Stimulated activated CD4-positive, alpha-beta T cell treated with anti-CD3 and anti-CD28 coated beads, Interleukin-2, amount 100 ng/mL, for 24 hours (primary cell): ENCODE measurements around the gene LAPTM4A.

ENCODE experiments used
- DNase-seq, 2 donors: peaks; one replicate each; pipeline ENCODE4 v3.0.0-alpha.2; 2020

The LAPTM4A gene

DNA sequence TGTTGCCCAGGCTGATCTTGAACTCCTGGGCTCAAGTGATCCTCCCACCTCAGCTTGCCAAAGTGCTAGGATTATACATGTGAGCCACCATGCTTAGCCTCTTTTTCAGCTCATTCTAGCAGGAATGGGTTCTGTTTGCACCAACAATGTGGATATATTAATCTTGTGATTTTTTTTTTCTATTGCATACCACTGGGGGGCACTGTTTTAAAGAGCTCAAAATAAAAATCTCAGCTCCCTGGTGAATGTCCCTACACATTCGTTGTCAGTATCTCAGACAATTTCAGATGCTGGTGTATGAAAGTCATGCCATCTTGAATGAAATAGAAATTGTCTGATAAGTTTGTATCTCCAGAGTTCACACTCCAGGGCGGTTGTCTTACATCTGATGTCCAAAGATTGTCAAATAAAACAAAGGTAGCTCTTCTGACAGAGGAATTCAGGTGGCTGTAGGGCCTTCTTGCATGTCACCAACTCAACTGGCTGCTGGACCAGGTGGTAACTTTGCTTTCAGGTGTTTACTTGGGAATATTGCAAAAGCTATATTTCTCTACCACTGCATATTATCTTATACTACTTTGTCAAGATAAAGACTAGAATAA, 35.8 kb downstream of the LAPTM4A start:
- no peak for DNase-seq

DNA sequence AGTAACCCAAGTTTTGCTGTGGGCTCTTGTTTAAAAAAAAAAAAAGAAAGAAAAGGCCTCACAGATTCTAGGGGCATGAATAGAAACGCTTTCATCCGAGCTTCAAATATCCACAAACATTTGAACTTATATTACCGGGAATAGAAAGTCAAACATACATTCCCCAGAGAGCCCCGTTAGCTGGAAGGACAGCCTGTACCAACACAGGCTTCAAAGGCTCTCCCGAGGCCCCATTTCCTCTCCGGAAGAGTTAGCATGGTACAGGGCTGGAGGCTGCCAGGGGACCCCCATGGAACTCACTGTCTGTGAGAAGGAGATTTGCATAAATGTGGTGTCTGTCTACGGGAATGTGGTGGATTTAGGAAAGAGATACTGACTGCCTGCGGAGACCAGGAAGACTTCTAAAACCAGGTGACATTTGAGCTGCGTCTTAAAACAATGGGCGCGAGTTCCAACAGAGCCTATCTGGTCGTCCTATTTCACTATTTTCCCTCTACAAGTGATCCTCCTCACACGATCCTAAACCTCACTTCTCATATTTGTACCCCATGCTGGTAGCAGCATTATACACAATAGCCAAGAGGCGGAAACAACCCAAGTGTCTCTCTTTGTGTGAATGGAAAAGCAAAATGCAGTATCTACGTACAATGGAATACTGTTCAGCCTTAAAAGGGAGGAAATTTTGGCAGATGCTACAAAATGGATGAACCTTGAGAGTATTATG, 38.1 kb downstream of the LAPTM4A start:
- no peak for DNase-seq

DNA sequence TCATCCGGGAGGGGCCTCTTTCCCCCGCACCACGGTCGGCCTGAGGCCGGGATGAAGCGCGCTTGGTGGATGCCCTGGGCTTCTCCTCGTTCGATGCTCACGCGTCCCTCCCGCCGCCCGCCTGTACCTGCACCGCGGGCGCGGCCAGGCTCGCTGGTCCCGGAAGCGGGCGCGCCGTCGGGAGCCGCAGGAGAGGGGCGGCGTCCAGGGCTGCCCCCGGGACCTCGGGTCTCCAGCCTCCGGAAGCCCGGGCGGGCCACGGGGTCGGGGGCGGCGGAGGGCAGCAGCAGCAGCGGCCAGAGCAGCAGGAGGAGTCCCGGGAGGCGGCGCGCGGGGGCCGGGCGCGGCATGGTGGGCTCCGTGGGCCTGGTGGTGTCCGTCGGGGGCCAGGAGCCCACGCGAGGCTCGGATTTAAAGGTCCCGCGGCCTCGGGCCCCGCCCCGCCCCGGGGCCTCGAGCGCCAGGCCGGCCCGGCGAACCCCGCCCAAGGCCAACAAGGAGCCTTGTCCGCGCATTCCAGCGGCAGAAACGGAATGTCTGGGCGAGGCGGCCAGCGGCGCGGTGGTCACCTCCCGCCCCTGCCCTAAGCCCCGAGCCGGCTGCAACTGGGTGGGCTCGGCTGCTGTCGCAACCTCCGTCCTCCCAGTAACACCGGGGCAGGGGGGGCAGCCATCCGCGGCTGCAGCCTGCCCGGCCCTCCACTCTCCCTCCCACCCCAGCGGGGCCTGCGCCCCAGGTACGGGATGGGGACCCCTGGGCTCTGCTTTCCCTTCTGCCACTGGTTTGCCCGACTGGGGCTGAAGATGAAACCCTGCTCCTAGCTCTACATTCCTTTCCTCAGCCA, 38.9 kb downstream of the LAPTM4A start, which contains the start of gene MATN3:
TSS of gene MATN3 (minus strand) at position 387 of the 844 bp plus-strand sequence. CDS start at position 350, 37 bp downstream.
- peak in 1 of 2 donors; percentile 17 for DNase-seq

DNA sequence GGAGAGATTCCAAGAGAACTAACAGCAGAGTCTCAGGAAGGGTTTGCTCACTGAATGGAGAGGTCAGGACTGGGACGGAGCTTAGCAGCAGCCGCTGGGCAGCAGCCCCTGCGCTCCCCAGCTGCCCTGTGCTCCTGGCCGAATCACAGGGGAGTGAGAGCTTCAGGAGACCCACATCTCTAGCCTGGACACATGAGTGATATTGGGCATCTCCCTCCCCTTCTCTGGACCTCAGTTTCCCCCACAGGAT, 39.5 kb downstream of the LAPTM4A start:
- DNase-seq: no peak

DNA sequence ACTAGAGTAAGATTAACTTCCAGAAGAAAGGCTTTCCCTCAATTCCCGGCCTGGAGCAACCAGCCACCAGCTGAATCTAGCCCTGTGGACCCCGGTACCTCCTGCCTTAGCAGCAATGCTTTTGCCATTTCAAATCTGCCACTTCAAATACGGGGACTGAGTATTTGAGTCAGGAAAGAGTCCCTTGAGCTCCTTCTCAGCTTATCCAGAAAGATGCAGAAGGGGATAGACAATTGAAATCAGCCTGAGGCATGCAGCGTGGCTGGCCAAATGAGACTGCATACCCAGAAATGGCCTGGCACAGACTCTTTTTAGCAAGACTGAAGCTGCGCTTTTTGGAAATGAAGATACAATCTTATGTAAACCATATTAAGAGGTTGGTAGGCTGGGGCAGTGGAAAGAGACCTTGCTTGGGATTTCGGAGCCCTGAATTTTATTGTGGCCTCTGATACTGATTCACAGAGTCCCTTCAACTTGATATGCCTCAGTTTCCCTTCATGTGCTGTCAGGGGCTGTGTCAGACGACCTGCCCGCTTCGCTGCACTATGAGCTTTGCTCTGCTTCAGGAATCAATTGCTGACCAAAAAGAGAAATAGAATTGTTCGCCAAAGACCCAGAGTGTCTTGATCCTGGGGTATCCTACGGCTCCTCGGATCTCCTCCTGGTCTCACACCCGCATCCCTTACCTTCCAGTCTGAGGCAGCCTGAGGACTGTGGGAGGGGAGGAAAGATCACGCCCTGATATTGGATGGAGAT, 40.0 kb downstream of the LAPTM4A start:
- DNase-seq: no peak

DNA sequence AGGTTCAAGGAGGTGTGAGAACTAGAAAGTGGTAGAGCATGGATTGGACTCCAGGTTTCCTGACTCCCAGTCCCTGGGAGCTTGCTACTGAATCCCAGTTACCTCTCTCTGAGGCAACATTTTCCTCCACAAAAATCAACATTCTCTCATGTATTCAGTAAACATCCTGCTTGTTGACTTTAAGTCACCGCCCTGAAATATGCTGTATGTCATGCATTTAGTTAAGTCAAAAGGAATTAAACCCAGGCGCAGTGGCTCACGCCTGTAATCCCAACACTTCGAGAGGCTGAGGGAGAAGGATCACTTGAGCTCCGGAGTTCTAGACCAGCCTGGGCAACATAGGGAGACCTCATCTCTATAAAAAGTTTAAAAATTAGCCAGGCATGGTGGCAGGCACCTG, 42.7 kb downstream of the LAPTM4A start:
- DNase-seq: no peak

DNA sequence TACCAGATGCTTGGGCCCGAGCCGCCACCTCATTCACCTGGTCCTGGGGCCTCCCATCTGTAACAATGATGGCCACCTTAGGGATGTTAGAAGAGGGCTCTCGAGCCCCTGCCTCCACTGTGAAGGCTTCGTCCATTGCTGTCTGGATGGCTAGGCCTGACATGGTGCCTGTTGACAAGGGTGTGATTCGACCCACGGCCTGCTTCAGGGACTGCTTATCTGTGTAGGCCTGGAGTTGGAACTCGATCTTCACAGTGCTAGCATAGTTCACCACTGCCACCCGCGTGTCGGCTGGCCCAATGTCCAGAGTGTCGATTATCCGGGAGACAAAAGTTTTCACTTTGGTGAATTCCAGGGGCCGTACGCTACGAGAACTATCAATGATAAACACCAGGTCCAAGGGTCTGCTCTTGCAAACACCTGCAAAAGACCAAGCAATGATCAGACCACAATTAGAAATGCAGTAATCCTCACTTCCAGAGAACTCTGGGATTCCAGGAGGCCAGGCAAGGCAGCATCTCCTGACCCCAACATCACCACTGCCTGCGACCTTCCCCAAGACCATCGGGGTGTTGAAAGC, 45.4 kb downstream of the LAPTM4A start:
- DNase-seq: no peak

DNA sequence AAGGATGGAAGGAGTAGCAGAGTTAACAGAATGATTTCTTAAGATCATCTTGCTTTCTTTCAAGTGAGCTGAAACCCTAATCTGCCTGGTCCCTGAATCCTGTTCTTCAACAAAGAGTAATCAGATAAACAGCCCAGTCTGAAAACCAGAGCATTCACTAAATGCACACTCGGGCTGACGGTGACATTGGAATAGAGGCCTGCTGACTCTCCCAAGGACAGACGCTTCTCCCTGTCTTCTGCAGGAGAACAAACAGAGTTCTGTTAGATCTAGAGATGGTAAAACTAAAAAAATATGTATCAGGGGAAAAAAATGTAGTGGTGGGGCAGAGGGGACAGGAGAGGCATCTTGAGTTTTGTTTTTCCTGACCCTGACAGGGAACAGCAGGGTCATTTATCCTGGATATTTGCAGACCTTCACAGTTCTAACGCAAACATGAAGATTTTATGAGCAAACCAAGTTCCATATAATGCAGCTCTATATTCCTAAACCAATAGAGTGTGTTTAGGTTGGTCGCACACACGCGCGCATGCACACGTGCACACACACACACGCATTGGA, 46.3 kb downstream of the LAPTM4A start:
- no peak for DNase-seq

DNA sequence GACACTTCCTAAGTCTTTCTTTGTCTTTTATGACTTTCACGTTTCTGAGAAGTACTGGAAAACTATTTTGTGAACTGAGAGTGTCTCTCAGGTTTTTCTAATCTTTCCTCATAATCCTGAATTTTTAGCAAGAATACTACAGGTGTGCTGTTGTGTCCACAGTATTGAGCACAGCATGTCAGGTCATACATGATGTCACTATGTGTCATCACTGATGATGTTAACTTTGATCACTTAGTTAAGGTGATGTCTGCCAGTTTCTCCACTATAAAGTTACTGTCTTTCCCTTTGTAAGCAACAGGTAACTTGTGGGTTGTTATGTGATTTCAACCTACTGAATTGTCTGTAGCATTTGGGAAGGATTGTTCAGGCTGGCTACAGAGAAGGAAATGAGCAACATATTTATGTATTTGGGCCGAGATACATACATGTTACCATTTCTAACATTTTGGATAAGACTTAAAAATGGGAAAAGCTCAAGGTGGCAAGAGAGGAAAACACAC, 50.0 kb downstream of the LAPTM4A start:
- no peak for DNase-seq

DNA sequence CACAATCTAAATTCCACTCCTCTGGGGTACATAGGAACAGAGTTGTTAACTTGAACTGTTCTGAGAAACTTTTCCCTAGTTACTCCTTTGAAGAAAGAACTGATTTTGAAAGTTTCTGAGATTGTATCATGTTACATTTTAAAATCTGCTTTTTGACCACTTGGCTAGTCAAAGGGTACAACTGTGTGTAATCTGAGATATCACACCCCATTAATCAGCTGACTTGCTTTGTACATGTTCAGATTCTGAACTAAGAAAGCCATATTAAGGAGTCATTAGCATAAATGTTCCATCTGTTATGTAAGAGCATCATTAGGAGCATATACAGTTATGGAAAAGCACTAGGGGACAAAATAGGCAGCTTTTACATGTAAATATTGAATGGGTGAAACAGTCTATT, 57.7 kb downstream of the LAPTM4A start:
- no peak for DNase-seq

DNA sequence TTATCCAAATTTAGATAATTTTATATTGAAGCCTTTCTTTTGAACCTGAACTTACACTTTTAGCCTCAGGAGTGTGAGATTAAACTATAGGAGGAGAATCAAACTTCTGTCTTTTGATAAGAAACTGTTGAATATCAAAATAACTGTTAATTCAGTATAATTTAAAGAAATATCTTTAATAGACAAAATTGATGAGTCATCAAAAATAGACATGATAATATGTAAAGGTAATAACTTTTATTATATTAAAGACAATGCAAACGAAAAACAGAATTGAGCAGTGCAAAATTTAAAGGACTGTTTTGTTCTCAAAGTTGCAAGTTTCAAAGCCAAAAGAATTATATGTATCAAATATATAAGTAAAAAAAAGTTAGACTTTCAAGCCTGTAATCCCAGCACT, 59.5 kb downstream of the LAPTM4A start:
- DNase-seq: no peak

DNA sequence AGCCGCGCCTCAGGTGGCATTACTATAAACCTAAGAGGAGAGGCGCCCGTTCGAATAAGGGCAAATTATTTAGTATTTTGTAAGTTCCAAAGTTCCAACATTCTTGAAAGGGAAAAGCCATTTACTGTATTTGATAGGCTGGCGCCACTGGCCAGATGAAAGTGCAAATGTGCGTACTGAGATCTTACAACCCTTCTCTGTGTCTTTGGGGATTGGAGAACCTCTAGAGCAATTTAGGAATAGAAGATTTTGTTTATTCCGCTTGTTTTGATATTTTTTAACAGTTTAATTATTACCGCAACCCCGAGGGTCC, 61.1 kb downstream of the LAPTM4A start:
- DNase-seq: no peak

DNA sequence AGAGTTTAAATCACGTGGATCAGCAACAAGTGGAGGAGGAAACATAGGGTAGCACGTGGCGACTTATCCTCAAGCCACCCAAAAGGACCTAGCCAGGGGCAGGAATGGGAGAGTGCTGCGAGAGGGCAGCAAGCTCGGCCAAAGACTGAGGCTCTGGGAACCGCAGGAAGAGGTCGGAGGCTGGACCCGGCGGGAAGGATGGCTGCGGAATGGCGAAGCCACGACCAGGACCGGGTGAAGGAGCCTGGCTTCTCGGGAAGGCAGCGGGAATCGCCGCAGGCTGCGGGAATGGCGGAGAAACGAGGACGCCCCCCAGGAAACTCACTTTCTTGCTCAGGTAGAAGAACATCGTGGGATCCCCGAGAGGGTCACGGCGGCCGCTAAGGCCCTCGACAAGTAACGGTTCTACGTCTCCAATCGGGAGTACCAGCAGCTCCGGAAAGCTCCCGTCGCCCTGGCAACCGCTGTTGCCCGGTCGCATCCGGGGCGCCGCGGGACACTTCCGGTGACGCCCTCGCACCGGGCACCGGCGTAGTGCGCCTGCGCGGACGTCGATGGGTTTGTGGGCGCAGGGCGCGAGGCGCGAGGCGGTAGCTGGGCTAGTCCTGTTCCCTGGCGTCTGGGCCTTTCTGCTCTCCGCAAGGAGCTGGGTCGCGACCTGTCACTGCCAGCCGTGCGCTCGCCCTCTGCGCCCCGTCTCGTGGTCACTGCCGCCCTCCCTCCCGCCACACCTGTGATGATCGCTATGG, 61.6 kb downstream of the LAPTM4A start, which contains the start of gene WDR35:
TSS of gene WDR35 (minus strand) at position 439 of the 749 bp plus-strand sequence. CDS start at position 349, 90 bp downstream.
- peak; percentile 92 to 96 for DNase-seq

DNA sequence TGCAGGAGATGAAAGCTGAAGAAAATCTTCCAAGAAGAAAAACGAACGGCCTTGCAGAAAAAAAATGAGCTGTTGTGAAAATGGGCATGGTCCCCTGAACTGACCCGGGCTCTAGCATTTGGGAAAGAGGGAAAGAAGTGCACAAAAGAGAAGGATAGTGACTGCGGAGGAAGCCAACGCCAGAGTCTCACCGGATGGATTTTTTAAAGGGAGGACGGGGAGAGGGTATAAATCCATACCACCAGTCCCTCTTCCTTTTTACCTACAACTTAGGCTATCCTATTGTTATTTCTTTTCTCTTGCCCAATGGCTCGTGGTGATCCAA, 62.1 kb downstream of the LAPTM4A start:
- DNase-seq: no peak

DNA sequence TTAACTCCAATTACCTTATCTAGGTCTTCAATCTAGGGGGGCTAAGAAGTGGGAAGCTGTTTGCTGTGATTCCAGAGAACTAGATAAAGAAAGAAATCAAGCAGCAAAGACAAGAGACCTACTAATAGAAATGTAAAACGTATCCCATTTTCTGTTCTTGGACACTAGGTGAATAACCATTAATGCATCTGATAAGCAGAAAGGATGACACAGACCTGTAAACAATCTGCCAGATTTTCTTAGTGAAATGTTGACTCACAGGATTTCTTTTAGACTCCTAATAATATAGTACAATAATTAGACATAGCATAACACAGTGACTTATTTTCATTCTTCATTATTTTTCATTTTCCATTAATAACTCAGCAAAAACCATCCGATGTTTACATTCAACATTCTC, 62.8 kb downstream of the LAPTM4A start:
- DNase-seq: no peak

DNA sequence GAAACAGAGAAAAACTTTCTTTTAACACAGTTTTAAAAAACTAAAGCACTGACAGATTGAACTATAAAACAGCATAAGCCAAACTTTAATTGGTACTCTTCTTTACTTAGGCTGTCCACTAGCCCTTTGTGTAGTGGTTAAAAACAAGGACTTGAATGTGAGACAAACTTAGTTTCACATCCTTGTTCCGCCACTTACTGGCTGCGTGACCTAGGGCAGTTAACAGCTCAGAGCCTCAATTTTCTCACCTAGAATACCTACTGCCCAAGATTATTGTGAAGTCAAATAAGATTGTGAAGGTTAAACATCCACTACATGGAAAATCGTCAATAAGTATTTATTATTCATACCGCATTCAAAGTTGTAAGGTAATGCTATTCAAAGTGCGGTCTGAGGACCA, 63.5 kb downstream of the LAPTM4A start:
- no peak for DNase-seq
